A673 (cell line): Measurements from ENCODE around the gene ZFP28. TPM values are rescaled to one million over a fixed set of nuclear protein-coding genes. Genes with fewer than 3 reads are reported as not detected.

Source experiments
- BruUV-seq: library from RNA; stranded (reverse); fragments of 400-500 nt; replicated peaks from 2 replicates; lab custom pipeline; 2021; lab: Mats Ljungman, UMichigan
- CTCF ChIA-PET: fragments of 300-600 bp; sonication (Branson Sonifier 250); formaldehyde crosslinking; loops from one replicate; lab custom pipeline; 2022; ENCODE audit warnings: antibody characterized with exemption; lab: Charles Lee
- POLR2A ChIA-PET: fragments of 300-600 bp; sonication (Branson Sonifier 250); formaldehyde crosslinking; loops from one replicate; lab custom pipeline; 2022; ENCODE audit warnings: antibody characterized with exemption; ENCODE audit not compliant: low non-redundant PET; lab: Charles Lee
- DNase-seq: peaks from one replicate; pipeline ENCODE4 v3.0.0-alpha.2; 2015; ENCODE audit warnings: low spot score
- H3K27ac ChIP-seq: fragments of 200-600 bp; sonication (generic); 2 replicates; pipeline ENCODE4 v1.5.1; 2016; ENCODE audit warnings: mixed run types, low read depth, mild to moderate bottlenecking, mixed read lengths, antibody characterized with exemption, low read length; ENCODE audit not compliant: poor library complexity, severe bottlenecking
- H3K27me3 ChIP-seq: fragments of 200-600 bp; sonication (generic); replicated peaks from 2 replicates; pipeline ENCODE4 v1.6.1; 2017; ENCODE audit warnings: mixed run types, low read depth, mild to moderate bottlenecking, mixed read lengths, antibody characterized with exemption, low read length; ENCODE audit not compliant: insufficient read depth, poor library complexity
- H3K36me3 ChIP-seq: fragments of 200-600 bp; sonication (generic); 2 replicates; pipeline ENCODE4 v1.6.1; 2016; ENCODE audit warnings: mixed run types, mild to moderate bottlenecking, mixed read lengths, antibody characterized with exemption, low read length; ENCODE audit not compliant: insufficient read depth, poor library complexity, severe bottlenecking
- H3K4me1 ChIP-seq: fragments of 200-600 bp; sonication (generic); 2 replicates; pipeline ENCODE4 v1.6.1; 2017; ENCODE audit warnings: mixed run types, mild to moderate bottlenecking, mixed read lengths, antibody characterized with exemption, low read length; ENCODE audit not compliant: insufficient read depth, poor library complexity, severe bottlenecking
- H3K4me3 ChIP-seq: fragments of 200-600 bp; sonication (generic); 2 replicates; pipeline ENCODE4 v1.5.1; 2016; ENCODE audit warnings: low read depth, mixed run types, mild to moderate bottlenecking, mixed read lengths, low read length; ENCODE audit not compliant: poor library complexity, severe bottlenecking
- H3K9me3 ChIP-seq: fragments of 200-600 bp; sonication (generic); 2 replicates; pipeline ENCODE4 v1.6.1; 2016; ENCODE audit warnings: mixed run types, low read depth, mild to moderate bottlenecking, mixed read lengths, antibody characterized with exemption, low read length; ENCODE audit not compliant: poor library complexity, severe bottlenecking
- EZH2 ChIP-seq: fragments of 200-600 bp; sonication (generic); IDR thresholded peaks from 2 replicates; pipeline ENCODE4 v1.6.1; 2017; ENCODE audit warnings: borderline replicate concordance, low read depth, mild to moderate bottlenecking, mixed read lengths, antibody characterized with exemption, low read length; ENCODE audit not compliant: poor library complexity, severe bottlenecking
- intact Hi-C: fragments of 100-400 bp; cut with micrococcal nuclease; formaldehyde crosslinking; loops from one replicate; pipeline ENCODE4 v1.10.0; 2022; ENCODE audit not compliant: unreplicated experiment
- total RNA-seq: library from RNA; stranded (reverse); gene quantifications from 2 replicates; pipeline ENCODE4 v1.2.3, GENCODE V29; 2021
- TF ChIP-seq, protein P1 (sequence below): fragments of 300-800, 200-600 bp; sonication (generic); conservative IDR thresholded peaks from 2 replicates; pipeline ENCODE4 v1.5.1; 2017; ENCODE audit warnings: low read depth, mild to moderate bottlenecking, antibody characterized with exemption, low read length, moderate library complexity, mixed read lengths

The ZFP28 gene
- total RNA-seq, 1 experiment from 2014 or later, result 8.6 TPM

DNA sequence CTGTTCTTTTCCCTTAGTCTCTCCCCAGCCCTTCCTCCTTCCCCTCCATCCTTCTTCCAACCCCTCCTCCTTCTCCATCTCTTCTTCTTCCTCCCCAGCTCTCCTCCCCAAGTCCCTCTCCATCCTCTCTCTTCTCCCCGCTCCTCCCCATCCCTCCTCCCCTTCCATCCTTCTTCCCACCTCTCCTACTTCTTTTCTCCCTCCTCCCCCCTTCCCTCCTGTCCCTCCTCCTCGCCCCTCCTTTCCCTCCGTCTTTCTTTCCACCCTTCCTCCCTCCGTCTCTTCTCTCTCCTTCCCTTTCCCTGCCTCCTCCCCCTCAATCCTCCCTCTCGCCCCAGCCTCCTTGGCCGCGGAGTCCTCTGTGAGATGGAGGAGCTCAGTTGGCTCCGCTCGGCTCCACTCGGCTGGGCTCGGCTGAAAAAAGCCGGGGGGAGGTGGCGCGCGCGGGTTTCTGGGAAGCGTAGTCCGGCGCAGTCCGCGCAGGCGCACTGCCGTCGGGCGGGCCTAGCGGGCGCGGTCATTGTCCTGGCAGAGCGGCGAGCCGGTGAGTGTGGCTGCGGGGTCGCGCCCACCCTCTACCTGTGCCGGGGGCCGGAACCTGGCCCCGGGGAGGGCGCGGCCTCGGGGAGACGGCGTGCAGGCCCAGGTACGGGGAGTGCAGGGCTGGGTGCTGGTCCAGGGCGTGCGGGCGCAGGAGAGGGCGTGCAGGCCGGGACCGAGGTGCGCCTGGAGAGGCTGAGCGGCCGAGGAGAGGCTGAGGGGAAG, 56.2 kb downstream of the ZFP28 start, which contains the start of gene ZNF71:
Gene ZNF71, plus strand, starts transcription at position 520 of the 765 bp plus-strand sequence. CDS start 6,257 bp downstream, outside the sequence.
- POLR2A ChIA-PET, result interaction anchor here (0.6 kb wide), 1 partner anchor 19 kb away, joined by 3 read pairs; no protein-coding TSS in a partner anchor
- CTCF ChIA-PET, result no interaction called here
- Histone ChIP-seq H3K4me1 (no peaks in the 10 kb centered on the region), H3K4me3 (peak within 1 kb of the TSS; percentile 99), H3K36me3 (peaks cover 17% of the 10 kb centered on the region), H3K9me3 (no peaks in the 10 kb centered on the region), H3K27ac (peak within 1 kb of the TSS; percentile 88), H3K27me3 (no peaks in the 10 kb centered on the region)
- BruUV-seq, result no TSS peak
- intact Hi-C loops, result no loop called here
- TF ChIP-seq, protein P1, sequence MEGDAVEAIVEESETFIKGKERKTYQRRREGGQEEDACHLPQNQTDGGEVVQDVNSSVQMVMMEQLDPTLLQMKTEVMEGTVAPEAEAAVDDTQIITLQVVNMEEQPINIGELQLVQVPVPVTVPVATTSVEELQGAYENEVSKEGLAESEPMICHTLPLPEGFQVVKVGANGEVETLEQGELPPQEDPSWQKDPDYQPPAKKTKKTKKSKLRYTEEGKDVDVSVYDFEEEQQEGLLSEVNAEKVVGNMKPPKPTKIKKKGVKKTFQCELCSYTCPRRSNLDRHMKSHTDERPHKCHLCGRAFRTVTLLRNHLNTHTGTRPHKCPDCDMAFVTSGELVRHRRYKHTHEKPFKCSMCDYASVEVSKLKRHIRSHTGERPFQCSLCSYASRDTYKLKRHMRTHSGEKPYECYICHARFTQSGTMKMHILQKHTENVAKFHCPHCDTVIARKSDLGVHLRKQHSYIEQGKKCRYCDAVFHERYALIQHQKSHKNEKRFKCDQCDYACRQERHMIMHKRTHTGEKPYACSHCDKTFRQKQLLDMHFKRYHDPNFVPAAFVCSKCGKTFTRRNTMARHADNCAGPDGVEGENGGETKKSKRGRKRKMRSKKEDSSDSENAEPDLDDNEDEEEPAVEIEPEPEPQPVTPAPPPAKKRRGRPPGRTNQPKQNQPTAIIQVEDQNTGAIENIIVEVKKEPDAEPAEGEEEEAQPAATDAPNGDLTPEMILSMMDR, result no peak
- no peak for TF ChIP-seq EZH2
- peak; percentile 93 for DNase-seq

DNA sequence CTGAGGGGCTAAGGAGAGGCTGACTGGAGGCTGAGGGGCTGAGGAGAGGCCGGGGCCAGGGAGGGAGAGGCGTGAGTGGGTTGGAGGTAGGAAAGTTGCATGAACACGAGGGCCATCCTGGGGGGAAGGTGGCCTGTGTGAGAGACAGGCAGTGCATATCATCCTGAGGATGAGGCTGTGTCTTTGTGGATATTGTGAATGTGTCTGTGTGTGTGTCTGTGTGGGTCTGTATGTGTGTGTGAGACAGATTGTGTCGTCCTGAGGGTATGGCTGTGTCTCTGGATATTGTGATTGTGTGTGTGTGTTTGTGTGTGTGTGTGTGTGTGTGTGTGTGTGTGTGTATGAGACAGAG, 56.8 kb downstream of the ZFP28 start:
- TF ChIP-seq EZH2, result no peak
- TF ChIP-seq, protein P1, result no peak
- no TSS peak for BruUV-seq
- no peaks in the 10 kb centered on the region for H3K9me3 ChIP-seq
- no peaks in the 10 kb centered on the region for H3K4me1 ChIP-seq
- POLR2A ChIA-PET, result no interaction called here
- no peaks in the 10 kb centered on the region for H3K27me3 ChIP-seq
- peak overlapping the region; percentile 99 for H3K4me3 ChIP-seq
- CTCF ChIA-PET, result no interaction called here
- no peak for DNase-seq
- intact Hi-C loops, result no loop called here
- H3K27ac ChIP-seq, result peak overlapping the region; percentile 88
- peaks cover 18% of the 10 kb centered on the region for H3K36me3 ChIP-seq

DNA sequence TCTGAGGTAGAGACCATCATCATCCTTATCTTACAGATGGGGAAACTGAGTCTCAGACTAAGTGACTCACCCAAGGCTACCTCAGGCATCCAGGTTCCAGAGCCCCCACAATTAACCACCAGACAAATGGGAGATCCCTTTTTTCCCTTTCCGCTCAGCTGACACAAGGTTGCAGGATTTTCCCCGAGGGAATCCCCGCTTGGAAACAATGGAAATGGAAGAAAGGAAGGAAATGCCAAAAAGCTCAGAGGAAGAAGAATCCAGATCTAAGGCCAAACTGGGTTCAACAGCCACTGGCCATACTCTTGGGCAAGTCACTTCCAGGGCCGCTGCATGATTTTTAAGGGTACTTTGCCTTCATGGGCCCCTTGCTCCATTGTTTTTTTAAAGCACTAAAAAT, 57.9 kb downstream of the ZFP28 start:
- H3K4me1 ChIP-seq, result no peaks in the 10 kb centered on the region
- ChIA-PET POLR2A (no interaction called here), CTCF (no interaction called here)
- TF ChIP-seq, protein P1, result no peak
- no peak for TF ChIP-seq EZH2
- DNase-seq, result no peak
- H3K4me3 ChIP-seq, result peak overlapping the region; percentile 99
- BruUV-seq, result no TSS peak
- H3K9me3 ChIP-seq, result peaks cover 6% of the 10 kb centered on the region
- intact Hi-C loops, result no loop called here
- H3K27ac ChIP-seq, result no peak overlapping the region
- H3K27me3 ChIP-seq, result no peaks in the 10 kb centered on the region
- peaks cover 29% of the 10 kb centered on the region for H3K36me3 ChIP-seq
